ENCODE results near the gene DYRK3. TPM values are rescaled to one million over a fixed set of nuclear protein-coding genes. Genes with fewer than 3 reads are reported as not detected.
"Not testable (repeated sequence)": the region's sequence is repeated elsewhere in the genome, so short reads cannot be mapped to it uniquely, and the experiment has no call there.

DYRK3 gene
- total and polyA plus RNA-seq, 2 donors (not counting 1 experiment from before 2014, with no cell fraction given), result 10.2 to 38.5 TPM

GRCh38 chr1:206609229-206609991 is 25.9 kb upstream of the DYRK3 start:
- Histone ChIP-seq H3K27me3 (ENCODE audit: control insufficient read depth, insufficient read depth, low read length) (no peaks in the 10 kb centered on the region), H4K20me1 (ENCODE audit: control insufficient read depth, extremely low read depth, insufficient read depth, low read length) (no peaks in the 10 kb centered on the region), H2AFZ (ENCODE audit: low read length) (no peak overlapping the region), H3K27ac (ENCODE audit: insufficient read depth, low read length) (no peak overlapping the region), H3K9me3 (ENCODE audit: control insufficient read depth, insufficient read depth, low read depth, low read length) (no peaks in the 10 kb centered on the region), H3K4me3 (replicated peaks in 1 of 4; ENCODE audit: control extremely low read depth in 1 of 4, insufficient read depth in 1 of 4, low read depth in 3 of 4, low read length in 4 of 4) (no peak overlapping the region), H3K36me3 (ENCODE audit: control insufficient read depth, insufficient read depth, low read length) (peaks cover 2% of the 10 kb centered on the region), H3K9ac (ENCODE audit: insufficient read depth, low read length) (no peak overlapping the region), H3K4me1 (ENCODE audit: control insufficient read depth, extremely low read depth, insufficient read depth, low read length) (peaks cover 2% of the 10 kb centered on the region), H3K4me2 (ENCODE audit: extremely low read depth, insufficient read depth, low read length) (no peak overlapping the region), H3K79me2 (ENCODE audit: control insufficient read depth, insufficient read depth, low read length) (peaks cover 9% of the 10 kb centered on the region)
- TF ChIP-seq CTCF (conservative IDR thresholded peaks at IDR 0.05 in 1 of 2, IDR thresholded peaks at IDR 0.05 in 1 of 2; ENCODE audit: low read depth in 1 of 2, low read length in 2 of 2) (no peak), EZH2 (IDR thresholded peaks at IDR 0.05; ENCODE audit: low read length, missing control alignments) (no peak)
- DNase-seq (ENCODE audit: low read depth in 2 of 2), result no peak

GRCh38 chr1:206612129-206612876 is 23.0 kb upstream of the DYRK3 start, which contains the start of gene EIF2D:
Gene EIF2D (minus strand): TSS chr1:206612465. CDS start chr1:206612342, 123 bp downstream.
- Histone ChIP-seq H3K79me2 (ENCODE audit: control insufficient read depth, insufficient read depth, low read length) (peaks cover 9% of the 10 kb centered on the region), H3K4me3 (replicated peaks in 1 of 4; ENCODE audit: control extremely low read depth in 1 of 4, insufficient read depth in 1 of 4, low read depth in 3 of 4, low read length in 4 of 4) (peak within 1 kb of the TSS; percentile 85 to 91 (median 90))

GRCh38 chr1:206626396-206626795 is 8.9 kb upstream of the DYRK3 start:
- not testable (repeated sequence) for H3K4me2 ChIP-seq (ENCODE audit: extremely low read depth, insufficient read depth, low read length); H3K79me2 ChIP-seq (ENCODE audit: control insufficient read depth, insufficient read depth, low read length); H3K9me3 ChIP-seq (ENCODE audit: control insufficient read depth, insufficient read depth, low read depth, low read length); H3K9ac ChIP-seq (ENCODE audit: insufficient read depth, low read length); DNase-seq (ENCODE audit: low read depth in 2 of 2); H2AFZ ChIP-seq (ENCODE audit: low read length); H4K20me1 ChIP-seq (ENCODE audit: control insufficient read depth, extremely low read depth, insufficient read depth, low read length); H3K27ac ChIP-seq (ENCODE audit: insufficient read depth, low read length); H3K27me3 ChIP-seq (ENCODE audit: control insufficient read depth, insufficient read depth, low read length); H3K4me1 ChIP-seq (ENCODE audit: control insufficient read depth, extremely low read depth, insufficient read depth, low read length); H3K36me3 ChIP-seq (ENCODE audit: control insufficient read depth, insufficient read depth, low read length); H3K4me3 ChIP-seq (replicated peaks in 1 of 4; ENCODE audit: control extremely low read depth in 1 of 4, insufficient read depth in 1 of 4, low read depth in 3 of 4, low read length in 4 of 4)

More at GRCh38 chr1:206612129-206612876, 23.0 kb upstream of the DYRK3 start, which contains the start of gene EIF2D:
- Histone ChIP-seq H3K4me1 (ENCODE audit: control insufficient read depth, extremely low read depth, insufficient read depth, low read length) (peaks cover 2% of the 10 kb centered on the region), H3K27ac (ENCODE audit: insufficient read depth, low read length) (peak within 1 kb of the TSS; percentile 92), H3K9me3 (ENCODE audit: control insufficient read depth, insufficient read depth, low read depth, low read length) (no peaks in the 10 kb centered on the region), H3K4me2 (ENCODE audit: extremely low read depth, insufficient read depth, low read length) (peak within 1 kb of the TSS; percentile 98), H4K20me1 (ENCODE audit: control insufficient read depth, extremely low read depth, insufficient read depth, low read length) (no peaks in the 10 kb centered on the region), H3K36me3 (ENCODE audit: control insufficient read depth, insufficient read depth, low read length) (no peaks in the 10 kb centered on the region), H3K9ac (ENCODE audit: insufficient read depth, low read length) (peak within 1 kb of the TSS; percentile 96), H2AFZ (ENCODE audit: low read length) (peak within 1 kb of the TSS; percentile 95), H3K27me3 (ENCODE audit: control insufficient read depth, insufficient read depth, low read length) (no peaks in the 10 kb centered on the region)
- peak; percentile 85 to 93 for DNase-seq (ENCODE audit: low read depth in 2 of 2)
- TF ChIP-seq CTCF (conservative IDR thresholded peaks at IDR 0.05 in 1 of 2, IDR thresholded peaks at IDR 0.05 in 1 of 2; ENCODE audit: low read depth in 1 of 2, low read length in 2 of 2) (peak; percentile 66 to 88), EZH2 (IDR thresholded peaks at IDR 0.05; ENCODE audit: low read length, missing control alignments) (no peak)
